Spleen (tissue), 11 donors: ENCODE measurements around the gene RBMS3. TPM values are rescaled to one million over a fixed set of nuclear protein-coding genes. Genes with fewer than 3 reads are reported as not detected.

Experiments
- DNase-seq: peaks from one replicate; pipeline ENCODE4 v3.0.0-alpha.2; 2020
- H3K27ac ChIP-seq, 8 donors: fragments of 200-600 bp; sonication (generic) in 7 of 8; 1 replicate in 4 of 8; 2 replicates in 4 of 8; pipeline versions ENCODE4 v1.5.0 to v1.8.0; 2016 to 2021; ENCODE audit warnings: inconsistent platforms in 4 of 8, mild to moderate bottlenecking in 4 of 8, moderate library complexity in 1 of 8
- H3K27me3 ChIP-seq, 7 donors: fragments of 200-600 bp; sonication (generic) in 6 of 7; replicated peaks in 1 of 7; 1 replicate in 4 of 7; 2 replicates in 3 of 7; pipeline versions ENCODE4 v1.5.0 to v1.8.0; 2016 to 2021; ENCODE audit warnings: inconsistent platforms in 3 of 7, mild to moderate bottlenecking in 1 of 7
- H3K36me3 ChIP-seq, 6 donors: fragments of 200-600 bp; sonication (generic) in 5 of 6; 1 replicate in 4 of 6; 2 replicates in 2 of 6; pipeline versions ENCODE4 v1.5.0 to v1.8.0; 2016 to 2021; ENCODE audit warnings: inconsistent platforms in 2 of 6
- H3K4me1 ChIP-seq, 6 donors: fragments of 200-600 bp; sonication (generic) in 5 of 6; 1 replicate in 3 of 6; 2 replicates in 3 of 6; pipeline versions ENCODE4 v1.5.0 to v1.8.0; 2016 to 2021; ENCODE audit warnings: inconsistent platforms in 3 of 6
- H3K4me3 ChIP-seq, 8 donors: fragments of 200-600 bp; sonication (generic) in 7 of 8; 1 replicate in 4 of 8; 2 replicates in 4 of 8; pipeline versions ENCODE4 v1.5.0 to v1.8.0; 2016 to 2021; ENCODE audit warnings: inconsistent platforms in 4 of 8, mild to moderate bottlenecking in 4 of 8, moderate library complexity in 2 of 8
- H3K9me3 ChIP-seq, 8 donors: fragments of 200-600 bp; sonication (generic) in 7 of 8; 1 replicate in 4 of 8; 2 replicates in 4 of 8; pipeline versions ENCODE4 v1.5.0 to v1.8.0; 2016 to 2021; ENCODE audit warnings: inconsistent platforms in 4 of 8
- POLR2A ChIP-seq, 3 donors: fragments of 450-650 bp; IDR thresholded peaks; one replicate each; pipeline ENCODE4 v1.5.1; 2017; ENCODE audit warnings: antibody characterized with exemption in 3 of 3, mild to moderate bottlenecking in 1 of 3
- POLR2AphosphoS5 ChIP-seq, 3 donors: sonication (generic); formaldehyde crosslinking; IDR thresholded peaks; one replicate each; pipeline ENCODE4 v1.5.1; 2017; ENCODE audit warnings: antibody characterized with exemption in 3 of 3
- WGBS, 5 donors: extraction: QIAGEN DNeasy Blood & Tissue Kit in 3 of 5; methylation state at CpG; one replicate each; pipeline versions ENCODE4 v1.1.5 to v1.1.7; 2013 to 2018; 5-methylcytosine and 5-hydroxymethylcytosine counted together
- intact Hi-C: fragments of 100-400 bp; cut with DNase I; formaldehyde crosslinking; loops from one replicate; pipeline ENCODE4 v1.15.0; 2023; ENCODE audit warnings: low total_unique reads
- polyA plus RNA-seq, 3 donors: library from polyadenylated mRNA; stranded (reverse); fragments of 200-250 nt; gene quantifications; one replicate each; pipeline ENCODE4 v1.2.1, GENCODE V29; 2013
- total RNA-seq, 7 donors: library from RNA; depleted of rRNA in 3 of 7; stranded (reverse); fragments of >200 nt in 3 of 7; fragmentation: NEBNext Ultra II Directional in 4 of 7; extraction: Animal tissue kit (Norgen Biotek cat#: 25700) in 4 of 7; gene quantifications; one replicate each; pipeline versions ENCODE4 v1.1.0 to v1.2.1, GENCODE V29; 2016 to 2021
- TF ChIP-seq, protein P1 (sequence below), 11 experiments: fragments of 200-600 bp in 7 of 11; fragments of 450-650 bp in 4 of 11; sonication (generic) in 4 of 11; IDR thresholded peaks in 8 of 11; conservative IDR thresholded peaks in 3 of 11; 1 replicate in 7 of 11; 2 replicates in 4 of 11; pipeline versions ENCODE4 v1.4.0 to v1.8.0; 2016 to 2021; ENCODE audit warnings: antibody characterized with exemption in 11 of 11, inconsistent platforms in 4 of 11, mild to moderate bottlenecking in 1 of 11
- donor health status: healthy with polysubstance abuse.
- donor health status: DM: no; HTN: no; CAD: no; lungs with moderate emphysema.
- donor health status: DM: no; HTN: no; CAD: no.
- donor health status: Bipolar disorder and iron deficiency.
- donor health status: healthy.
- donor health status: DM: no; HTN: no; CAD: no.
- donor health status: DM: yes; HTN: yes; CAD: no.

RBMS3 gene
- total and polyA plus RNA-seq, 10 donors: 2.6 to 81.9 (median 52.5) TPM

GRCh38 chr3:29583861-29584260 is 303.0 kb downstream of the RBMS3 start:
- Histone ChIP-seq H3K4me3 (no peak overlapping the region), H3K9me3 (no peaks in the 10 kb centered on the region), H3K4me1 (no peaks in the 10 kb centered on the region), H3K36me3 (no peaks in the 10 kb centered on the region), H3K27me3 (no peaks in the 10 kb centered on the region), H3K27ac (no peak overlapping the region)
- TF ChIP-seq POLR2AphosphoS5 (IDR thresholded peaks at IDR 0.05) (no peak), POLR2A (IDR thresholded peaks at IDR 0.05) (no peak)
- TF ChIP-seq, protein P1, sequence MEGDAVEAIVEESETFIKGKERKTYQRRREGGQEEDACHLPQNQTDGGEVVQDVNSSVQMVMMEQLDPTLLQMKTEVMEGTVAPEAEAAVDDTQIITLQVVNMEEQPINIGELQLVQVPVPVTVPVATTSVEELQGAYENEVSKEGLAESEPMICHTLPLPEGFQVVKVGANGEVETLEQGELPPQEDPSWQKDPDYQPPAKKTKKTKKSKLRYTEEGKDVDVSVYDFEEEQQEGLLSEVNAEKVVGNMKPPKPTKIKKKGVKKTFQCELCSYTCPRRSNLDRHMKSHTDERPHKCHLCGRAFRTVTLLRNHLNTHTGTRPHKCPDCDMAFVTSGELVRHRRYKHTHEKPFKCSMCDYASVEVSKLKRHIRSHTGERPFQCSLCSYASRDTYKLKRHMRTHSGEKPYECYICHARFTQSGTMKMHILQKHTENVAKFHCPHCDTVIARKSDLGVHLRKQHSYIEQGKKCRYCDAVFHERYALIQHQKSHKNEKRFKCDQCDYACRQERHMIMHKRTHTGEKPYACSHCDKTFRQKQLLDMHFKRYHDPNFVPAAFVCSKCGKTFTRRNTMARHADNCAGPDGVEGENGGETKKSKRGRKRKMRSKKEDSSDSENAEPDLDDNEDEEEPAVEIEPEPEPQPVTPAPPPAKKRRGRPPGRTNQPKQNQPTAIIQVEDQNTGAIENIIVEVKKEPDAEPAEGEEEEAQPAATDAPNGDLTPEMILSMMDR (IDR thresholded peaks at IDR 0.05 in 8 of 11, conservative IDR thresholded peaks at IDR 0.05 in 3 of 11): no peak
- intact Hi-C loops: no loop called here
- DNase-seq: no peak

GRCh38 chr3:29585368-29585767 is 304.5 kb downstream of the RBMS3 start:
- 80 to 91% (median 84%) methylated on average over 3 of the region's 3 CpGs for WGBS, 5 donors
- H3K4me1 ChIP-seq: no peaks in the 10 kb centered on the region
- no peaks in the 10 kb centered on the region for H3K27me3 ChIP-seq
- H3K4me3 ChIP-seq: no peak overlapping the region
- TF ChIP-seq, protein P1 (IDR thresholded peaks at IDR 0.05 in 8 of 11, conservative IDR thresholded peaks at IDR 0.05 in 3 of 11): no peak
- TF ChIP-seq POLR2AphosphoS5 (IDR thresholded peaks at IDR 0.05) (no peak), POLR2A (IDR thresholded peaks at IDR 0.05) (no peak)
- DNase-seq: no peak
- no peaks in the 10 kb centered on the region for H3K9me3 ChIP-seq
- no peaks in the 10 kb centered on the region for H3K36me3 ChIP-seq
- intact Hi-C loops: no loop called here
- no peak overlapping the region for H3K27ac ChIP-seq

DNA sequence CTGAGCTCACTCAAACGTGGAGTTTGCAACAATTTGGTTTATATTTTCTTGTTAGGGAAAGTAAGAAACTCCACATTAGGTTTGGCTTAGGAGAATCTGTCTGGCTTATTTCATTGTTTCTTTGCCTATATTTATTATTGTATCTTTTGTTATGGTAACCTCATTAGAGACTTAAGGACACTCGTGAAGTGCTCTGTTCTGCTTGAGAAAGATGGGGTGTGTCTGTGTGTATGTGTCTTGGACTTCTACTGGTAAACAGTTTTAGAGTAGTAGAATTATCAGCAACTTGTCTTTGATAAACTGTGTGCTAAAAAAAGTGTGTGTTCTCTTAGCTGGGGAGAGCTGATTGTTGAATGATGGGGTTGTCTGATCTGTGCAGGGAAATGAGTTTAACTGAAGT is 306.5 kb downstream of the RBMS3 start:
- H3K27me3 ChIP-seq: no peaks in the 10 kb centered on the region
- WGBS, 5 donors: 64 to 89% (median 68%) methylated on average over 2 of the region's 2 CpGs
- H3K9me3 ChIP-seq: no peaks in the 10 kb centered on the region
- H3K36me3 ChIP-seq: no peaks in the 10 kb centered on the region
- no peaks in the 10 kb centered on the region for H3K4me1 ChIP-seq
- TF ChIP-seq, protein P1 (IDR thresholded peaks at IDR 0.05 in 8 of 11, conservative IDR thresholded peaks at IDR 0.05 in 3 of 11): no peak
- TF ChIP-seq POLR2AphosphoS5 (IDR thresholded peaks at IDR 0.05) (no peak), POLR2A (IDR thresholded peaks at IDR 0.05) (no peak)
- H3K27ac ChIP-seq: no peak overlapping the region
- no peak overlapping the region for H3K4me3 ChIP-seq
- intact Hi-C loops: no loop called here
- no peak for DNase-seq

DNA sequence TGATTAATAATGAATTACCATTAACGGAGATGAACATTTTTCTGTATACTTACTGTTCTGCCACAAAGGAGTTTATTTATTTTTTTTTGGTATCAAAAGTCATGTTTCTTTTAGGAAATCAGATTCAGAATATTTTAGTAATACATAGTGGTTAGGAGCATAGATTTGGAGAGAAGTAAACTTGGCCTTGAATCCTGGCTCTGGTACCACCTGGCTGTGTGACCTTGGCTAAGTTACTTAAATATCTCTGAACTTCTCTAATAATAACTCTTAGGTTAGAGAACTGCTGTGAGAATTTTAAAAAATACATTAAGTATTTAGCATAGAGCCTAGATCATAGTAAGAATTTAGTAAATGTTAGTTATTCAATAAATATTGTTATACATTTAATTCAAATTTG is 309.1 kb downstream of the RBMS3 start:
- H3K9me3 ChIP-seq: no peaks in the 10 kb centered on the region
- intact Hi-C loops: no loop called here
- no peaks in the 10 kb centered on the region for H3K27me3 ChIP-seq
- no peak for DNase-seq
- WGBS, 5 donors: 87 to 98% (median 92%) methylated on average over 1 of the region's 1 CpG
- H3K4me3 ChIP-seq: no peak overlapping the region
- no peak overlapping the region for H3K27ac ChIP-seq
- no peaks in the 10 kb centered on the region for H3K36me3 ChIP-seq
- TF ChIP-seq, protein P1 (IDR thresholded peaks at IDR 0.05 in 8 of 11, conservative IDR thresholded peaks at IDR 0.05 in 3 of 11): no peak
- no peak for TF ChIP-seq POLR2AphosphoS5 (IDR thresholded peaks at IDR 0.05)
- TF ChIP-seq POLR2A (IDR thresholded peaks at IDR 0.05): no peak
- no peaks in the 10 kb centered on the region for H3K4me1 ChIP-seq
